Nephron (organoid): Measurements from ENCODE around the gene CCDC54.

ENCODE experiments used
- H3K27ac Mint-ChIP-seq, 3 experiments: 2 replicates each; pipeline ENCODE4 v1.8.0; 2020; ENCODE audit warnings: mixed read lengths in 3 of 3, mild to moderate bottlenecking in 2 of 3, moderate library complexity in 1 of 3
- H3K27me3 Mint-ChIP-seq: 2 replicates; pipeline ENCODE4 v1.8.0; 2021; ENCODE audit warnings: low read depth, mild to moderate bottlenecking, moderate library complexity, mixed read lengths
- H3K36me3 Mint-ChIP-seq: 2 replicates; pipeline ENCODE4 v1.8.0; 2020; ENCODE audit warnings: low read depth, mixed read lengths
- H3K4me1 Mint-ChIP-seq: 2 replicates; pipeline ENCODE4 v1.8.0; 2020; ENCODE audit warnings: mixed read lengths
- H3K4me3 Mint-ChIP-seq, 3 experiments: 2 replicates each; pipeline ENCODE4 v1.8.0; 2020; ENCODE audit warnings: mild to moderate bottlenecking in 3 of 3, mixed read lengths in 3 of 3, moderate library complexity in 2 of 3
- H3K9me3 Mint-ChIP-seq: 2 replicates; pipeline ENCODE4 v1.8.0; 2020; ENCODE audit warnings: mixed read lengths
- CTCF ChIP-seq, 3 experiments: fragments of 200-600 bp; sonication (generic); IDR thresholded peaks; one replicate each; pipeline ENCODE4 v1.5.0; 2021; ENCODE audit warnings: antibody characterized with exemption in 3 of 3; ENCODE audit not compliant: unreplicated experiment in 3 of 3

The CCDC54 gene

GRCh38 chr3:107367353-107367752, 9.9 kb upstream of the CCDC54 start:
- no peak for TF ChIP-seq CTCF (IDR thresholded peaks at IDR 0.05; ENCODE audit: unreplicated experiment in 3 of 3)
- H3K4me1 Mint-ChIP-seq, result peaks cover 24% of the 10 kb centered on the region
- H3K4me3 Mint-ChIP-seq, result no peak overlapping the region
- no peaks in the 10 kb centered on the region for H3K36me3 Mint-ChIP-seq
- no peak overlapping the region for H3K27ac Mint-ChIP-seq
- H3K27me3 Mint-ChIP-seq, result no peaks in the 10 kb centered on the region
- no peaks in the 10 kb centered on the region for H3K9me3 Mint-ChIP-seq

GRCh38 chr3:107368654-107369398, 8.4 kb upstream of the CCDC54 start:
- no peaks in the 10 kb centered on the region for H3K27me3 Mint-ChIP-seq
- no peaks in the 10 kb centered on the region for H3K9me3 Mint-ChIP-seq
- H3K36me3 Mint-ChIP-seq, result no peaks in the 10 kb centered on the region
- H3K27ac Mint-ChIP-seq, result peak overlapping the region in 2 of 3 experiments; percentile 30 to 45
- TF ChIP-seq CTCF (IDR thresholded peaks at IDR 0.05; ENCODE audit: unreplicated experiment in 3 of 3), result no peak
- H3K4me1 Mint-ChIP-seq, result peaks cover 24% of the 10 kb centered on the region
- no peak overlapping the region for H3K4me3 Mint-ChIP-seq

DNA sequence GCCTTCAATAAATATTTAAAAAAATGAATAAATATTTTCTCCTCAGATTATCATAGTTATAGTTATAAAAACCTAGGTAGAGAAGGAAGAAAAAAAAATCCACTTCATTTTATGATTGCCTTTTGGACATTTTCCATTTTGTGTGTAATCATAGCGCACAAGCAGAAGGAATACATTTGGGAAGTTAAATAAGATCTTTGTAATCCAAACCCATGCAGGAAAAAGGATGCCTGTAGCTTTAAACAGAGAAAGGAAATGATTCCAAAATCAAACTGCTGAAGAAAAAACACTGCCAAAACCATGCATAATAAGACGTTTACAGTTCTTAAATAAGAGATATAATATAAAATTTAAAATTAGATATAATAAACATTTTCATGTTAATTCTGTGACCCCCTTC, 7.4 kb upstream of the CCDC54 start:
- H3K27ac Mint-ChIP-seq, result peak overlapping the region in 2 of 3 experiments; percentile 11 to 48
- H3K36me3 Mint-ChIP-seq, result no peaks in the 10 kb centered on the region
- peaks cover 24% of the 10 kb centered on the region for H3K4me1 Mint-ChIP-seq
- TF ChIP-seq CTCF (IDR thresholded peaks at IDR 0.05; ENCODE audit: unreplicated experiment in 3 of 3), result no peak
- H3K9me3 Mint-ChIP-seq, result no peaks in the 10 kb centered on the region
- no peaks in the 10 kb centered on the region for H3K27me3 Mint-ChIP-seq
- H3K4me3 Mint-ChIP-seq, result peak overlapping the region in 1 of 3 experiments; percentile 1

GRCh38 chr3:107370907-107371306, 6.3 kb upstream of the CCDC54 start:
- H3K27ac Mint-ChIP-seq, result peak overlapping the region in 2 of 3 experiments; percentile 2 to 11

GRCh38 chr3:107372506-107372905, 4.7 kb upstream of the CCDC54 start:
- no peak for TF ChIP-seq CTCF (IDR thresholded peaks at IDR 0.05; ENCODE audit: unreplicated experiment in 3 of 3)

More at GRCh38 chr3:107370907-107371306, 6.3 kb upstream of the CCDC54 start:
- no peaks in the 10 kb centered on the region for H3K27me3 Mint-ChIP-seq
- H3K4me3 Mint-ChIP-seq, result no peak overlapping the region
- H3K9me3 Mint-ChIP-seq, result no peaks in the 10 kb centered on the region
- H3K4me1 Mint-ChIP-seq, result peaks cover 29% of the 10 kb centered on the region
- H3K36me3 Mint-ChIP-seq, result no peaks in the 10 kb centered on the region
- TF ChIP-seq CTCF (IDR thresholded peaks at IDR 0.05; ENCODE audit: unreplicated experiment in 3 of 3), result peak in 2 of 3 experiments; percentile 23

GRCh38 chr3:107373896-107374295, 3.3 kb upstream of the CCDC54 start:
- Mint-ChIP-seq H3K27me3 (no peaks in the 10 kb centered on the region), H3K36me3 (no peaks in the 10 kb centered on the region), H3K27ac (no peak overlapping the region), H3K4me3 (no peak overlapping the region), H3K9me3 (peaks cover 3% of the 10 kb centered on the region), H3K4me1 (peaks cover 21% of the 10 kb centered on the region)
- no peak for TF ChIP-seq CTCF (IDR thresholded peaks at IDR 0.05; ENCODE audit: unreplicated experiment in 3 of 3)

More at GRCh38 chr3:107372506-107372905, 4.7 kb upstream of the CCDC54 start:
- peaks cover 30% of the 10 kb centered on the region for H3K4me1 Mint-ChIP-seq
- H3K27me3 Mint-ChIP-seq, result no peaks in the 10 kb centered on the region
- no peak overlapping the region for H3K27ac Mint-ChIP-seq
- H3K4me3 Mint-ChIP-seq, result no peak overlapping the region
- no peaks in the 10 kb centered on the region for H3K36me3 Mint-ChIP-seq
- no peaks in the 10 kb centered on the region for H3K9me3 Mint-ChIP-seq
